HepG2 (cell line): ENCODE results near the gene BRD1. TPM values are rescaled to one million over a fixed set of nuclear protein-coding genes. Genes with fewer than 3 reads are reported as not detected.
A peak's percentile ranks its signal among the peaks of the same experiment; 100 is the strongest.

Experiments
- ARHGAP35 ChIP-seq: sonication (generic); formaldehyde crosslinking; IDR thresholded peaks from 2 replicates; pipeline ENCODE4 v1.9.0; 2022; ENCODE audit warnings: mild to moderate bottlenecking, inconsistent platforms, moderate library complexity, missing genetic modification reagents, borderline replicate concordance
- CEBPG ChIP-seq: IDR thresholded peaks from 2 replicates; pipeline ENCODE4 v1.6.1; 2016
- FOXA3 ChIP-seq: IDR thresholded peaks from 2 replicates; pipeline ENCODE4 v1.6.1; 2016; ENCODE audit warnings: missing genetic modification reagents, missing compliant biosample characterization
- HMGA1 ChIP-seq: sonication (generic); formaldehyde crosslinking; conservative IDR thresholded peaks from 2 replicates; pipeline ENCODE4 v1.4.0; 2020; ENCODE audit warnings: missing genetic modification reagents
- KDM6A ChIP-seq: IDR thresholded peaks from 2 replicates; pipeline ENCODE4 v1.6.1; 2016; ENCODE audit warnings: low read depth
- LCORL ChIP-seq, 2 experiments: fragments of 450-650 bp in 1 of 2; sonication (generic) in 1 of 2; formaldehyde crosslinking in 1 of 2; IDR thresholded peaks; 2 replicates each; pipeline versions ENCODE4 v1.5.0 to v1.6.1; 2017 to 2020; ENCODE audit warnings: antibody characterized with exemption in 1 of 2, missing genetic modification reagents in 1 of 2
- MAFK ChIP-seq, 2 experiments: IDR thresholded peaks in 1 of 2; conservative IDR thresholded peaks in 1 of 2; 2 replicates each; pipeline ENCODE4 v1.6.1; 2011; ENCODE audit warnings: improper control_type of control experiment in 2 of 2, low read length in 2 of 2
- MXD1 ChIP-seq: sonication (generic); formaldehyde crosslinking; IDR thresholded peaks from 2 replicates; pipeline ENCODE4 v1.4.0; 2020; ENCODE audit warnings: mild to moderate bottlenecking, missing genetic modification reagents
- MXI1 ChIP-seq: IDR thresholded peaks from 3 replicates; pipeline ENCODE4 v1.6.1; 2012; ENCODE audit warnings: low read depth, low read length, inconsistent platforms, borderline replicate concordance
- NR2F6 ChIP-seq, 2 experiments: IDR thresholded peaks; 2 replicates each; pipeline ENCODE4 v1.6.1; 2016; ENCODE audit warnings: antibody characterized with exemption in 1 of 2, mild to moderate bottlenecking in 1 of 2
- SALL1 ChIP-seq: sonication (generic); formaldehyde crosslinking; IDR thresholded peaks from 2 replicates; pipeline ENCODE4 v1.8.0; 2022; ENCODE audit warnings: mild to moderate bottlenecking, missing genetic modification reagents
- SOX5 ChIP-seq: IDR thresholded peaks from 2 replicates; pipeline ENCODE4 v1.6.1; 2016; ENCODE audit warnings: borderline replicate concordance
- TFAP4 ChIP-seq: sonication (generic); IDR thresholded peaks from 2 replicates; pipeline ENCODE4 v1.6.1; 2016; ENCODE audit warnings: low read depth, borderline replicate concordance
- TGIF2 ChIP-seq: IDR thresholded peaks from 2 replicates; pipeline ENCODE4 v1.6.1; 2016; ENCODE audit warnings: control low read depth, missing compliant biosample characterization
- USF2 ChIP-seq, 2 experiments: sonication (generic) in 1 of 2; formaldehyde crosslinking in 1 of 2; IDR thresholded peaks; 2 replicates each; pipeline versions ENCODE4 v1.5.1 to v1.6.1; 2011 to 2020; ENCODE audit warnings: borderline replicate concordance in 1 of 2, low read depth in 1 of 2, low read length in 1 of 2, mild to moderate bottlenecking in 1 of 2, missing genetic modification reagents in 1 of 2, moderate library complexity in 1 of 2
- ZMAT3 ChIP-seq: sonication (generic); formaldehyde crosslinking; conservative IDR thresholded peaks from 2 replicates; pipeline ENCODE4 v1.7.0; 2021; ENCODE audit warnings: missing genetic modification reagents
- polyA plus RNA-seq, 8 experiments: library from polyadenylated mRNA; depleted of rRNA in 3 of 8; stranded (reverse) in 7 of 8; unstranded in 1 of 8; fragments of >200 nt; fragmentation: Illumina TruSeq in 4 of 8; extraction: Trizol in 4 of 8; gene quantifications; 2 replicates each; pipeline versions ENCODE4 v1.2.1 to v1.2.3, GENCODE V29; 2011 to 2016; ENCODE audit warnings: low read depth in 4 of 8, missing spikeins in 1 of 8, mixed read lengths in 1 of 8; ENCODE audit not compliant: insufficient read depth in 1 of 8
- total RNA-seq, 5 experiments: library from RNA; depleted of rRNA; stranded (reverse); fragments of >200 nt; fragmentation: Illumina TruSeq; extraction: Trizol; gene quantifications; 2 replicates each; pipeline ENCODE4 v1.2.3, GENCODE V29; 2016; ENCODE audit warnings: low read depth in 1 of 5
- TF ChIP-seq, protein P1 (sequence below): sonication (generic); formaldehyde crosslinking; IDR thresholded peaks from 2 replicates; pipeline ENCODE4 v1.4.0; 2020; ENCODE audit warnings: missing genetic modification reagents
- TF ChIP-seq, protein P2 (sequence below): IDR thresholded peaks from 2 replicates; pipeline ENCODE4 v1.6.1; 2016; ENCODE audit warnings: low read depth
- TF ChIP-seq, protein P3 (sequence below): sonication (generic); formaldehyde crosslinking; IDR thresholded peaks from 2 replicates; pipeline ENCODE4 v1.4.0; 2020; ENCODE audit warnings: missing genetic modification reagents

Gene BRD1
- total and polyA plus RNA-seq, 2 of the 13 experiments (the other 11 are each of a cell fraction or from before 2014, with no cell fraction given) = 5.1 to 12.0 TPM

DNA sequence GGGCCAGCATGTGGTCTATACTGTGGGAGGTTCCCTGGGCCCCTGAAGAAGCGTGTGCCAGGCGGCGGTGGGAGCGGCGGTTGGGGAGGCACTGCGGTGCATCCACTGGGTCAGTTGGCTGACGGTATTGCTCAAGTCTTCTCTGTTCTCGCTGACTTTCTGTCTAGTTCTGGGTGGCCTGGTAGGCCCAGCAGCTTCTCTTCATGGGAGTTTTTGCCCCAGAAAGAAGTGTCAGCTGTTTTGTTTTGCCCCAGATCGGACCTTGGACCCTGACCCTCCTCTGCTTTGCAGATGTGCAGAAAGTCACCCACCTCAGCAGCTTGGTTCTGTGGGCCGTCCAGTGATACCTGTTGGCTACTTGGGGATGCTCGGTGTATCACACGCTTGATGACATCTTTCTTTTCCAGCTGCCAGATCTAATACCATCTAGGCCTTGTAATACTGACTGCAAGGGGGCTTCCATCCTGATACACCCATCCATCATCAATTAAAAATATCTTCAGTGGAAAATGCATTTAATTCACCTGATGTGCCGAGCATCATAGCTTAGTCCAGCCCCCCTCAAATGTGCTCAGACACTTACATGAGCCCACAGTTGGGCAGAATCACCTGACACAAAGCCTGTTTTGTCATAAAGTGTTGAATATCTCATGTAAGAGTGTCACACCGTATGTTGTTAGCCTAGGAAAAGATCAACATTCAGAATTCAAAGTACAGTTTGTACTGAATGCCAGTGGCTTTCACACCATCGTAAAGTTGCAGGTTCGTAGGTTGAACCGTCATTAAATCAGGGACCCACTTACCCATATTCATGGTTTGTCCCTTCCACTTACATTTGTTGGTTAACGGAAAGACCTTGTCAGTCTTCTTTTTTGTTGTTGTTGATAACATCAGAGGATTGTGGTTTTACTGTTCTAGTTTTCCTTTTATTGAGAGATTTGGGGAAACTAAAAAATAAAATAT lies 39.9 kb upstream of the BRD1 start (continued):
- TF ChIP-seq, protein P1, sequence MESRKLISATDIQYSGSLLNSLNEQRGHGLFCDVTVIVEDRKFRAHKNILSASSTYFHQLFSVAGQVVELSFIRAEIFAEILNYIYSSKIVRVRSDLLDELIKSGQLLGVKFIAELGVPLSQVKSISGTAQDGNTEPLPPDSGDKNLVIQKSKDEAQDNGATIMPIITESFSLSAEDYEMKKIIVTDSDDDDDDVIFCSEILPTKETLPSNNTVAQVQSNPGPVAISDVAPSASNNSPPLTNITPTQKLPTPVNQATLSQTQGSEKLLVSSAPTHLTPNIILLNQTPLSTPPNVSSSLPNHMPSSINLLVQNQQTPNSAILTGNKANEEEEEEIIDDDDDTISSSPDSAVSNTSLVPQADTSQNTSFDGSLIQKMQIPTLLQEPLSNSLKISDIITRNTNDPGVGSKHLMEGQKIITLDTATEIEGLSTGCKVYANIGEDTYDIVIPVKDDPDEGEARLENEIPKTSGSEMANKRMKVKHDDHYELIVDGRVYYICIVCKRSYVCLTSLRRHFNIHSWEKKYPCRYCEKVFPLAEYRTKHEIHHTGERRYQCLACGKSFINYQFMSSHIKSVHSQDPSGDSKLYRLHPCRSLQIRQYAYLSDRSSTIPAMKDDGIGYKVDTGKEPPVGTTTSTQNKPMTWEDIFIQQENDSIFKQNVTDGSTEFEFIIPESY (CRISPR knock-in tag) = peak; percentile 87
- TF ChIP-seq NR2F6 (IDR thresholded peaks at IDR 0.05) (no peak), NR2F6 (CRISPR knock-in tag; IDR thresholded peaks at IDR 0.05) (peak; percentile 49; the same call in 1 of the 2 replicates), MAFK (conservative IDR thresholded peaks at IDR 0.05 in 1 of 2, IDR thresholded peaks at IDR 0.05 in 1 of 2; ENCODE audit: low read length in 2 of 2) (peak; percentile 25 to 39; a peak in 3 of 4 replicates), USF2 (IDR thresholded peaks at IDR 0.05; ENCODE audit: low read depth, low read length) (no peak), USF2 (CRISPR knock-in tag; IDR thresholded peaks at IDR 0.05; ENCODE audit: borderline replicate concordance) (peak; percentile 23; the same call in 1 of the 2 replicates), KDM6A (0 out of 2 replicates have a peak, but pooled peaks have one; percentile 28), LCORL (IDR thresholded peaks at IDR 0.05) (no peak), LCORL (CRISPR knock-in tag; IDR thresholded peaks at IDR 0.05) (peak; percentile 71; the same call in 1 of the 2 replicates), HMGA1 (CRISPR knock-in tag) (no peak), MXD1 (CRISPR knock-in tag) (no peak), CEBPG (peak; percentile 55), ZMAT3 (CRISPR knock-in tag) (0 out of 2 replicates have a peak, but pooled peaks have one; percentile 50), MXI1 (peak; percentile 49; the same call in 1 of the 3 replicates), SALL1 (CRISPR knock-in tag) (peak; percentile 53), TGIF2 (CRISPR knock-in tag) (0 out of 2 replicates have a peak, but pooled peaks have one; percentile 24), SOX5 (CRISPR knock-in tag) (peak; percentile 29; the same call in 1 of the 2 replicates), FOXA3 (CRISPR knock-in tag) (peak; percentile 58), ARHGAP35 (CRISPR knock-in tag) (0 out of 2 replicates have a peak, but pooled peaks have one; percentile 55), TFAP4 (peak; percentile 87)
- TF ChIP-seq, protein P2, sequence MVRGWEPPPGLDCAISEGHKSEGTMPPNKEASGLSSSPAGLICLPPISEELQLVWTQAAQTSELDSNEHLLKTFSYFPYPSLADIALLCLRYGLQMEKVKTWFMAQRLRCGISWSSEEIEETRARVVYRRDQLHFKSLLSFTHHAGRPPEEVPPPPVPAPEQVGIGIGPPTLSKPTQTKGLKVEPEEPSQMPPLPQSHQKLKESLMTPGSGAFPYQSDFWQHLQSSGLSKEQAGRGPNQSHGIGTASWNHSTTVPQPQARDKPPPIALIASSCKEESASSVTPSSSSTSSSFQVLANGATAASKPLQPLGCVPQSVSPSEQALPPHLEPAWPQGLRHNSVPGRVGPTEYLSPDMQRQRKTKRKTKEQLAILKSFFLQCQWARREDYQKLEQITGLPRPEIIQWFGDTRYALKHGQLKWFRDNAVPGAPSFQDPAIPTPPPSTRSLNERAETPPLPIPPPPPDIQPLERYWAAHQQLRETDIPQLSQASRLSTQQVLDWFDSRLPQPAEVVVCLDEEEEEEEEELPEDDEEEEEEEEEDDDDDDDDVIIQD (CRISPR knock-in tag) = peak; percentile 36; the same call in 1 of the 2 replicates
- TF ChIP-seq, protein P3, sequence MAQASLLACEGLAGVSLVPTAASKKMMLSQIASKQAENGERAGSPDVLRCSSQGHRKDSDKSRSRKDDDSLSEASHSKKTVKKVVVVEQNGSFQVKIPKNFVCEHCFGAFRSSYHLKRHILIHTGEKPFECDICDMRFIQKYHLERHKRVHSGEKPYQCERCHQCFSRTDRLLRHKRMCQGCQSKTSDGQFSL = no peak
